HG03457 (cell line): ENCODE data around the gene CHMP1A.
"Not testable (repeated sequence)": the region's sequence is repeated elsewhere in the genome, so short reads cannot be mapped to it uniquely, and the experiment has no call there.

Experiments used
- ATAC-seq: cut with Tn5 transposase; IDR thresholded peaks from one replicate; pipeline ENCODE4 v1.9.1; 2021; ENCODE audit warnings: moderate number of reproducible peaks; ENCODE audit not compliant: unreplicated experiment

CHMP1A gene

GRCh38 chr16:89693289-89693731 lies 35.8 kb upstream of the CHMP1A start:
- ATAC-seq: no peak

GRCh38 chr16:89691986-89692569 lies 34.6 kb upstream of the CHMP1A start:
- ATAC-seq: no peak

DNA sequence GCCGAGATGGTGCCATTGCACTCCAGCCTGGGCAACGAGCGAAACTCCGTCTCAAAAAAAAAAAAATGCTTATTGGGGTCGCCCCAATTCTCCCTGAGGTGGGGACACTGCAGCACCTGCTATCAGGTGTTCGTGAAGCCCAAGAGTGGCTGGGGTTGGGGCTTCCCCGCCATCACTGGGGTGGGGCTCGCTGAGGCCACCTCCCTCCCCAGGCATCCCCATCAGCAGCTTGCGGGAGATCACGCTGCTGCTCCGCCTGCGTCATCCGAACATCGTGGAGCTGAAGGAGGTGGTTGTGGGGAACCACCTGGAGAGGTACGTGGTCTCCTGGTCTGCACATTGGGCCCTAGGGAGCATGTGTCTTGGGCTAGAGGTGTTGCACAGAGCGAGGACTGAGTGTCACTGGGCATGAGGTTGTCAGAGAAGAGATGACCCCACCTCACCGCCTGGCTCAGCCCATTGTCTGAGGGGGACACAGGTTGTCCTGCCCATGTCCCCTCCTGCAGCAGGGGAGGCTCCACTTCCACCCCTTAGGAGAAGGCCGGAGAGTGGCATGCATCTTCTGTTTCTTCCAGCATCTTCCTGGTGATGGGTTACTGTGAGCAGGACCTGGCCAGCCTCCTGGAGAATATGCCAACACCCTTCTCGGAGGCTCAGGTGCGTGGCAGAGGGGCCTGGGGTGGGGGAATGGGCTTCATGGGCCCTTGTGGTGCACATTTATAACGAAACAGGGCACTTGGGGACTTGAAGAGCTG lies 33.9 kb upstream of the CHMP1A start:
- ATAC-seq: no peak

- no peak for ATAC-seq
Measured at GRCh38 chr16:89690392-89690901, 32.9 kb upstream of the CHMP1A start.

DNA sequence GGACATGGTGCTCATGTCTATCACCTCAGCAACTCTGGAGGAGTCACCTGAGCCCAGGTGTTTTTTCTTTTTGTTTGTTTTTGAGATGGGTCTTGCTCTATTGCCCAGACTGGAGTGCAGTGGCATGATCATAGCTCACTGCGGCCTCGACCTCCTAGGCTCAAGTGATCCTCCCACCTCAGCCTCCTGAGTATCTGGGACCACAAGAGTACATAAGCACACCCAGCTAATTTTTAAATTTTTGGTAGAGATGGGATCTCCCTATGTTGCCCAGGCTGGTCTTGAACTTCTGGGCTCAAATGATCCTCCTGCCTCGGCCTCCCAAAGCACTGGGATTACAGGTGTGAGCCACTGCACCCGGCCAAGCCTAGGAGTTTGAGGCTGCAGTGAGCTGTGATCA lies 32.1 kb upstream of the CHMP1A start:
- ATAC-seq: not testable (repeated sequence)

GRCh38 chr16:89689142-89689541 lies 31.6 kb upstream of the CHMP1A start:
- ATAC-seq: no peak

GRCh38 chr16:89688395-89688794 lies 30.9 kb upstream of the CHMP1A start:
- no peak for ATAC-seq

- peak; percentile 30 for ATAC-seq
Measured at GRCh38 chr16:89687092-89687940, 29.8 kb upstream of the CHMP1A start.

DNA sequence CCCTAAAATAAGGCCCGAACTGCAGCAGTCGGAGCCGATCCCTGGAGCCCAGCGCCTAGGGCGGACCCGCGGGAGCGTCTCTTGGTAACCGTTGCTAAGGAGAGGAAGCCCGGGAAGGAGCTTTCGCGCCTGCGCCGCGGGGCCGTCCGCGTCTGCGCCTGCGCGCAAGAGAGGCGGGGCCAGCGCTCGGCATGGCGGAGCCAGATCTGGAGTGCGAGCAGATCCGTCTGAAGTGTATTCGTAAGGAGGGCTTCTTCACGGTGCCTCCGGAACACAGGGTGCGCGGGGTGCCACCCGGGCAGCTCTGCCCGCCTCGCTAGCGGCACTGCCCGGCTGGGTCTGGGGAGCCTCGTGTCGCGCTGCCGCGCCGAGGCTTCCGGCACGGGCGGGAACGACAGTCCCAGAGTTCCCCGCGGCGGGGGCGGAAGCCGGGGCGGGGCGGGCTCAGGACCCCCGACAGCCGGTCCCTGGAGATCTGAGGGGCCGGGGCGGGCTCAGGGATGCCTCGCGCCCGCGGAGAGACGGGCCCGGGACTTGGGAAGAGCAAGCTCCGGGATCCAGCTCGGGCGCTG lies 29.1 kb upstream of the CHMP1A start, which contains the start of gene CDK10:
TSS of gene CDK10 (plus strand) at position 170 of the 572 bp plus-strand sequence. CDS start at position 192, 22 bp downstream.
- peak; percentile 67 for ATAC-seq

DNA sequence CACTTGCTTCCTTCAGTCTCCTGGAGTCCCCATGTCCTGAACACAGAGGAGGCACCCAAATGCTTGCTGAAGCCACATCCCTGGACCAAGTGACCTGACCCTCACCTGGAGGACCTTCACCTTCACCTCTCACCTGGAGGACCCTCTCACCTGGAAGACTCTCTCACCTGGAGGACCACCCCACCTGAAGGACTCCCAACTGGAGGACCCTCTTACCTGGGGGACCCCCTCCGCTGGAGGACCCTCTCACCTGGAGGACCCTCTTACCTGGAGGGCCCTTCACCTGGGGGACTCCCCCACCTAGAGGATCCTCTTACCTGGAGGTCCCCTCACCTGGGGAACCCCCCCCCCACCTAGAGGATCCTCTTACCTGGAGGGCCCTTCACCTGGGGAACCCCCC lies 28.4 kb upstream of the CHMP1A start:
- no peak for ATAC-seq

DNA sequence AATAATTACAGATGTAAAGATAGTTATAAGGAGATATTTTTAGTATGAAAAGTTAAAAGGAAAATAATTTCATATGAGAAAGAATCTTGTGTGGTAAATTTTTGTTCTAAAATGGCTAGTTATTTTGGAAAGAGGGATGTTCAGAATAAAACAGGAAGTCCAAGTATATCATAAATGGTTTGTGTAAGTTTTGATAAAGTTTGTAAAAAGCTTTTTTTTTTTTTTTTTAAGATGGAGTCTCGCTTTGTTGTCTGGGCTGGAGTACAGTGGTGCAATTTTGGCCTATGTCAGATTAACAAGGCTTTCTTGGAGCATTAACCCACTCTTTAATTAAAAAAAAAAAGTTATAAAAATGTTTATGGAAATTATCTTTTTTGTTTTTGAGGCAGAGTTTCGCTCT lies 20.8 kb upstream of the CHMP1A start:
- no peak for ATAC-seq

GRCh38 chr16:89672177-89672941 lies 14.9 kb upstream of the CHMP1A start:
- ATAC-seq: no peak

DNA sequence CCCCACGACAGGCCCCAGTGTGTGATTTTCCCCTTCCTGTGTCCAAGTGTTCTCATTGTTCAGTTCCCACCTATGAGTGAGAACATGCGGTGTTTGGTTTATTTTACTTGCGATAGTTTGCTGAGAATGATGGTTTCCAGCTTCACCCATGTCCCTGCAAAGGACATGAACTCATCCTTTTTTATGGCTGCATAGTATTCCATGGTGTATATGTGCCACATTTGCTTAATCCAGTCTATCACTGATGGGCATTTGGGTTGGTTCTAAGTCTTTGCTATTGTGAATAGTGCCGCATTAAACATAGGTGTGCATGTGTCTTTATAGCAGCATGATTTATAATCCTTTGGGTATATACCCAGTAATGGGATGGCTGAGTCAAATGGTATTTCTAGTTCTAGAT lies 14.1 kb upstream of the CHMP1A start:
- ATAC-seq: not testable (repeated sequence)

GRCh38 chr16:89670496-89671431 lies 13.3 kb upstream of the CHMP1A start:
- no peak for ATAC-seq

GRCh38 chr16:89669755-89670154 lies 12.2 kb upstream of the CHMP1A start:
- ATAC-seq: no peak

- no peak for ATAC-seq
Measured at GRCh38 chr16:89668790-89669158, 11.3 kb upstream of the CHMP1A start.

DNA sequence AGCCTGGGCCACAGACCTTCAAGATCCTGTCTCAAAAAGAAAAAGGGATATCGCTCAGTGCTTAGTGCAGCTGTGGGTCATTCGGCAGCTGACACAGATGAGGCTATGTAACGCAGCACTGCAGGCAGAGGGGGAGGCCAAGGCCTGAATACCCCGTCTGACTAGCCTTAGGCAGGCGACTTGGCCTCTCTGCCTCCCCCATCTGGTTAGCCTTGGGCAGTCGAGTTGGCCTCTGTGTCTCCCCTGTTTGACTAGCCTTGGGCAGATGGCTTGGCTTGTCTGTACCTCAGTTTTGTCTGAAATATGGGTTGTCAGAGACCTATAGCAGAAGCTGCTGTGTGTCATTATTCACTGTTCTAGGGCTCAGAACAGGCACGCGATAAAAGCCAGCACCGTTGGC lies 10.1 kb upstream of the CHMP1A start:
- no peak for ATAC-seq

DNA sequence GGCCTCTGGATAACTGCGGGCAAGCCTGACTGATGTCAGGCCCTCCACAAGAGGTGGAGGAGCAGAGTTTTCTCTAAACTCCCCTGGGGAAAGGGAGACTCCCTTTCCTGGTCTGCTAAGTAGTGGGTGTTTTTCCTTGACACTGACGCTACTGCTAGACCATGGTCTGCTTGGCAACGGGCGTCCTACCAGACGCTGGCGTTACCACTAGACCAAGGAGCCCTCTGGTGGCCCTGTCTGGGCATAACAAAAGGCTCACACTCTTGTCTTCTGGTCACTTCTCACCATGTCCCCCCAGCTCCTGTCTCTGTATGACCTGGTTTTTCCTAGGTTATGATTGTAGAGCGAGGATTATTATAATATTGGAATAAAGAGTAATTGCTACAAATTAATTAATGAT lies 9.5 kb upstream of the CHMP1A start:
- not testable (repeated sequence) for ATAC-seq

GRCh38 chr16:89664238-89664637 lies 6.7 kb upstream of the CHMP1A start:
- not testable (repeated sequence) for ATAC-seq
